H1 (cell line): ENCODE results near the gene MYBL2. TPM values are rescaled to one million over a fixed set of nuclear protein-coding genes. Genes with fewer than 3 reads are reported as not detected.

ENCODE experiments used
- EP300 ChIP-seq, 2 experiments: IDR thresholded peaks; 1 replicate in 1 of 2; 2 replicates in 1 of 2; pipeline ENCODE4 v1.6.1; 2011 to 2012; ENCODE audit warnings: low read depth in 2 of 2, low read length in 2 of 2, mild to moderate bottlenecking in 2 of 2, borderline replicate concordance in 1 of 2, inconsistent platforms in 1 of 2, moderate library complexity in 1 of 2
- POLR2AphosphoS5 ChIP-seq: IDR thresholded peaks from 2 replicates; pipeline ENCODE4 v1.6.1; 2011; ENCODE audit warnings: low read depth, low read length
- polyA plus RNA-seq, 7 experiments: library from polyadenylated mRNA; depleted of rRNA in 3 of 7; stranded (reverse) in 5 of 7; unstranded in 2 of 7; fragments of >200 nt in 5 of 7; fragments of 200-250 nt in 2 of 7; gene quantifications; 1 replicate in 5 of 7; 2 replicates in 1 of 7; 4 replicates in 1 of 7; pipeline versions ENCODE4 v1.2.1 to v1.2.3, GENCODE V29; 2011 to 2013; ENCODE audit warnings: missing spikeins in 2 of 7, mixed read lengths in 2 of 7
- total RNA-seq: library from RNA; stranded (reverse); fragmentation: NEBNext Ultra II Directional; extraction: Animal tissue kit (Norgen Biotek cat#: 25700); gene quantifications from 2 replicates; pipeline ENCODE4 v1.2.1, GENCODE V29; 2021
- TF ChIP-seq, protein P1 (sequence below): fragments of 300-600 bp; sonication (generic); IDR thresholded peaks from 2 replicates; pipeline ENCODE4 v1.7.1; 2012; ENCODE audit warnings: low read length, moderate library complexity, mild to moderate bottlenecking, inconsistent platforms; ENCODE audit not compliant: insufficient replicate concordance

The MYBL2 gene
- total and polyA plus RNA-seq, 2 of the 8 experiments (the other 6 are each of a cell fraction or from before 2014, with no cell fraction given), result 75.3 to 207 TPM

DNA sequence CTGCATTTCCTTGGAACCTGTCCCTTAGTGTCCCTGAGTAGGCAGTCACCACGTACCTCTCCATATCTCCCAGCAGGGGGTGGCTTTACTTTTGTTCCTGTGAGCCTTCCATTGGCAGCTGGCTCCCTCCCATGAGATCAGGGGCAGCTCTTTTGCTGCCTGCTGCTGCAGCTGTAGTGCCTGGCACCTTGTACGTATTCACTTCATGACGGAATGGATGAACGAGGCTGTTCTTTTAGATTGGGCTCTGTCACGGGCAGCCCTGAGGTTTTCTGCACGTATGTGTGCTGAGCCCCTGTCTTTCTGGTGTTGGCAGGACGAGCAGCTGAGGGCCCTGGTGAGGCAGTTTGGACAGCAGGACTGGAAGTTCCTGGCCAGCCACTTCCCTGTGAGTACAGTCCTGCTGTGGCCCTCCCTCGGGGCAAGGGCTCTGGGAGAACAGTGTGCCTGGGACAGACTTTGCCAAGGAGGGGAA lies 14.6 kb downstream of the MYBL2 start (continued):
- TF ChIP-seq, protein P1, sequence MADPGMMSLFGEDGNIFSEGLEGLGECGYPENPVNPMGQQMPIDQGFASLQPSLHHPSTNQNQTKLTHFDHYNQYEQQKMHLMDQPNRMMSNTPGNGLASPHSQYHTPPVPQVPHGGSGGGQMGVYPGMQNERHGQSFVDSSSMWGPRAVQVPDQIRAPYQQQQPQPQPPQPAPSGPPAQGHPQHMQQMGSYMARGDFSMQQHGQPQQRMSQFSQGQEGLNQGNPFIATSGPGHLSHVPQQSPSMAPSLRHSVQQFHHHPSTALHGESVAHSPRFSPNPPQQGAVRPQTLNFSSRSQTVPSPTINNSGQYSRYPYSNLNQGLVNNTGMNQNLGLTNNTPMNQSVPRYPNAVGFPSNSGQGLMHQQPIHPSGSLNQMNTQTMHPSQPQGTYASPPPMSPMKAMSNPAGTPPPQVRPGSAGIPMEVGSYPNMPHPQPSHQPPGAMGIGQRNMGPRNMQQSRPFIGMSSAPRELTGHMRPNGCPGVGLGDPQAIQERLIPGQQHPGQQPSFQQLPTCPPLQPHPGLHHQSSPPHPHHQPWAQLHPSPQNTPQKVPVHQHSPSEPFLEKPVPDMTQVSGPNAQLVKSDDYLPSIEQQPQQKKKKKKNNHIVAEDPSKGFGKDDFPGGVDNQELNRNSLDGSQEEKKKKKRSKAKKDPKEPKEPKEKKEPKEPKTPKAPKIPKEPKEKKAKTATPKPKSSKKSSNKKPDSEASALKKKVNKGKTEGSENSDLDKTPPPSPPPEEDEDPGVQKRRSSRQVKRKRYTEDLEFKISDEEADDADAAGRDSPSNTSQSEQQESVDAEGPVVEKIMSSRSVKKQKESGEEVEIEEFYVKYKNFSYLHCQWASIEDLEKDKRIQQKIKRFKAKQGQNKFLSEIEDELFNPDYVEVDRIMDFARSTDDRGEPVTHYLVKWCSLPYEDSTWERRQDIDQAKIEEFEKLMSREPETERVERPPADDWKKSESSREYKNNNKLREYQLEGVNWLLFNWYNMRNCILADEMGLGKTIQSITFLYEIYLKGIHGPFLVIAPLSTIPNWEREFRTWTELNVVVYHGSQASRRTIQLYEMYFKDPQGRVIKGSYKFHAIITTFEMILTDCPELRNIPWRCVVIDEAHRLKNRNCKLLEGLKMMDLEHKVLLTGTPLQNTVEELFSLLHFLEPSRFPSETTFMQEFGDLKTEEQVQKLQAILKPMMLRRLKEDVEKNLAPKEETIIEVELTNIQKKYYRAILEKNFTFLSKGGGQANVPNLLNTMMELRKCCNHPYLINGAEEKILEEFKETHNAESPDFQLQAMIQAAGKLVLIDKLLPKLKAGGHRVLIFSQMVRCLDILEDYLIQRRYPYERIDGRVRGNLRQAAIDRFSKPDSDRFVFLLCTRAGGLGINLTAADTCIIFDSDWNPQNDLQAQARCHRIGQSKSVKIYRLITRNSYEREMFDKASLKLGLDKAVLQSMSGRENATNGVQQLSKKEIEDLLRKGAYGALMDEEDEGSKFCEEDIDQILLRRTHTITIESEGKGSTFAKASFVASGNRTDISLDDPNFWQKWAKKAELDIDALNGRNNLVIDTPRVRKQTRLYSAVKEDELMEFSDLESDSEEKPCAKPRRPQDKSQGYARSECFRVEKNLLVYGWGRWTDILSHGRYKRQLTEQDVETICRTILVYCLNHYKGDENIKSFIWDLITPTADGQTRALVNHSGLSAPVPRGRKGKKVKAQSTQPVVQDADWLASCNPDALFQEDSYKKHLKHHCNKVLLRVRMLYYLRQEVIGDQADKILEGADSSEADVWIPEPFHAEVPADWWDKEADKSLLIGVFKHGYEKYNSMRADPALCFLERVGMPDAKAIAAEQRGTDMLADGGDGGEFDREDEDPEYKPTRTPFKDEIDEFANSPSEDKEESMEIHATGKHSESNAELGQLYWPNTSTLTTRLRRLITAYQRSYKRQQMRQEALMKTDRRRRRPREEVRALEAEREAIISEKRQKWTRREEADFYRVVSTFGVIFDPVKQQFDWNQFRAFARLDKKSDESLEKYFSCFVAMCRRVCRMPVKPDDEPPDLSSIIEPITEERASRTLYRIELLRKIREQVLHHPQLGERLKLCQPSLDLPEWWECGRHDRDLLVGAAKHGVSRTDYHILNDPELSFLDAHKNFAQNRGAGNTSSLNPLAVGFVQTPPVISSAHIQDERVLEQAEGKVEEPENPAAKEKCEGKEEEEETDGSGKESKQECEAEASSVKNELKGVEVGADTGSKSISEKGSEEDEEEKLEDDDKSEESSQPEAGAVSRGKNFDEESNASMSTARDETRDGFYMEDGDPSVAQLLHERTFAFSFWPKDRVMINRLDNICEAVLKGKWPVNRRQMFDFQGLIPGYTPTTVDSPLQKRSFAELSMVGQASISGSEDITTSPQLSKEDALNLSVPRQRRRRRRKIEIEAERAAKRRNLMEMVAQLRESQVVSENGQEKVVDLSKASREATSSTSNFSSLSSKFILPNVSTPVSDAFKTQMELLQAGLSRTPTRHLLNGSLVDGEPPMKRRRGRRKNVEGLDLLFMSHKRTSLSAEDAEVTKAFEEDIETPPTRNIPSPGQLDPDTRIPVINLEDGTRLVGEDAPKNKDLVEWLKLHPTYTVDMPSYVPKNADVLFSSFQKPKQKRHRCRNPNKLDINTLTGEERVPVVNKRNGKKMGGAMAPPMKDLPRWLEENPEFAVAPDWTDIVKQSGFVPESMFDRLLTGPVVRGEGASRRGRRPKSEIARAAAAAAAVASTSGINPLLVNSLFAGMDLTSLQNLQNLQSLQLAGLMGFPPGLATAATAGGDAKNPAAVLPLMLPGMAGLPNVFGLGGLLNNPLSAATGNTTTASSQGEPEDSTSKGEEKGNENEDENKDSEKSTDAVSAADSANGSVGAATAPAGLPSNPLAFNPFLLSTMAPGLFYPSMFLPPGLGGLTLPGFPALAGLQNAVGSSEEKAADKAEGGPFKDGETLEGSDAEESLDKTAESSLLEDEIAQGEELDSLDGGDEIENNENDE, result no peak
- TF ChIP-seq EP300 (IDR thresholded peaks at IDR 0.05; ENCODE audit: borderline replicate concordance in 1 of 2, low read depth in 2 of 2, low read length in 2 of 2), result no peak
- 0 out of 2 replicates have a peak, but pooled peaks have one; percentile 8 for TF ChIP-seq POLR2AphosphoS5
